H1 (cell line): ENCODE measurements around the gene TLL1. TPM values are rescaled to one million over a fixed set of nuclear protein-coding genes. Genes with fewer than 3 reads are reported as not detected.

Experiments
- CTCF ChIA-PET: fragments of 300-600 bp; sonication (Branson Sonifier 250); formaldehyde crosslinking; loops from one replicate; lab custom pipeline; 2021; ENCODE audit not compliant: partially characterized antibody; lab: Charles Lee
- POLR2A ChIA-PET: fragments of 300-600 bp; sonication (Branson Sonifier 250); formaldehyde crosslinking; loops from one replicate; lab custom pipeline; 2021; ENCODE audit warnings: inconsistent platforms; ENCODE audit not compliant: partially characterized antibody; lab: Charles Lee
- DNase-seq, 2 experiments: peaks; one replicate each; pipeline versions ENCODE4 v3.0.0 to v3.0.0-alpha.2; 2010 to 2022; ENCODE audit warnings: low spot score in 2 of 2, low read depth in 1 of 2, mixed read lengths in 1 of 2
- FAIRE-seq: peaks from 2 replicates; lab custom pipeline; 2011; peaks lifted over from hg19 to GRCh38; lab: Jason Lieb, UNC
- H2AFZ ChIP-seq: 2 replicates; pipeline ENCODE4 v1.8.1; 2012; ENCODE audit warnings: low read length, inconsistent platforms
- H2AK5ac ChIP-seq: 2 replicates; pipeline ENCODE4 v1.6.1; 2013; ENCODE audit warnings: low read depth, low read length
- H2BK120ac ChIP-seq: replicated peaks from 2 replicates; pipeline ENCODE3; 2013; ENCODE audit warnings: low read depth, low read length, inconsistent platforms
- H2BK12ac ChIP-seq: 2 replicates; pipeline ENCODE4 v1.6.1; 2013; ENCODE audit warnings: low read depth, low read length
- H2BK15ac ChIP-seq: 2 replicates; pipeline ENCODE4 v1.6.1; 2013; ENCODE audit warnings: low read length
- H2BK20ac ChIP-seq: 2 replicates; pipeline ENCODE4 v1.6.1; 2013; ENCODE audit warnings: low read length
- H2BK5ac ChIP-seq: 2 replicates; pipeline ENCODE4 v1.6.1; 2013; ENCODE audit warnings: low read depth, low read length
- H3K14ac ChIP-seq: 2 replicates; pipeline ENCODE4 v1.6.1; 2013; ENCODE audit warnings: inconsistent platforms; ENCODE audit not compliant: insufficient read length
- H3K18ac ChIP-seq: 2 replicates; pipeline ENCODE4 v1.6.1; 2013; ENCODE audit warnings: low read length; ENCODE audit errors: extremely low read depth
- H3K23ac ChIP-seq: 2 replicates; pipeline ENCODE4 v1.6.1; 2013; ENCODE audit warnings: inconsistent platforms; ENCODE audit not compliant: insufficient read length
- H3K23me2 ChIP-seq: 2 replicates; pipeline ENCODE4 v1.6.1; 2013; ENCODE audit warnings: low read depth, low read length
- H3K27ac ChIP-seq: 2 replicates; pipeline ENCODE4 v1.6.1; 2011; ENCODE audit warnings: low read depth, low read length, inconsistent platforms
- H3K27me3 ChIP-seq, 4 experiments: replicated peaks in 1 of 4; 1 replicate in 1 of 4; 2 replicates in 3 of 4; pipeline versions ENCODE4 v1.6.1 to v1.8.1; 2011 to 2013; ENCODE audit warnings: low read length in 3 of 4, mild to moderate bottlenecking in 3 of 4, inconsistent platforms in 2 of 4, mixed read lengths in 2 of 4, moderate library complexity in 1 of 4; ENCODE audit not compliant: control insufficient read depth in 3 of 4, insufficient read depth in 3 of 4; ENCODE audit errors: extremely low read depth in 1 of 4
- H3K36me3 ChIP-seq, 4 experiments: 2 replicates each; pipeline versions ENCODE4 v1.6.1 to v1.8.1; 2011 to 2013; ENCODE audit warnings: mild to moderate bottlenecking in 4 of 4, low read length in 3 of 4, moderate library complexity in 2 of 4, control low read depth in 1 of 4, inconsistent platforms in 1 of 4; ENCODE audit not compliant: insufficient read depth in 4 of 4, control insufficient read depth in 2 of 4
- H3K4ac ChIP-seq: replicated peaks from 2 replicates; pipeline ENCODE3; 2013; ENCODE audit warnings: low read length, low read depth, mixed read lengths, inconsistent platforms; ENCODE audit not compliant: insufficient read length
- H3K4me1 ChIP-seq, 4 experiments: replicated peaks in 1 of 4; 1 replicate in 1 of 4; 2 replicates in 3 of 4; pipeline versions ENCODE4 v1.6.1 to v1.8.1; 2011 to 2013; ENCODE audit warnings: low read length in 3 of 4, inconsistent platforms in 2 of 4, mixed read lengths in 1 of 4; ENCODE audit not compliant: insufficient read depth in 4 of 4, control insufficient read depth in 3 of 4
- H3K4me2 ChIP-seq, 2 experiments: 2 replicates each; pipeline versions ENCODE4 v1.6.1 to v1.8.1; 2011 to 2013; ENCODE audit warnings: low read depth in 2 of 2, low read length in 2 of 2, control low read depth in 1 of 2, inconsistent platforms in 1 of 2, mild to moderate bottlenecking in 1 of 2; ENCODE audit not compliant: insufficient read depth in 1 of 2
- H3K4me3 ChIP-seq, 4 experiments: fragments of 200-600, 300-600 bp in 1 of 4; sonication (generic), shearing (Covaris generic), sonication (Bioruptor Twin) in 1 of 4; 2 replicates each; pipeline versions ENCODE4 v1.5.1 to v1.8.1; 2011 to 2016; ENCODE audit warnings: low read length in 4 of 4, low read depth in 3 of 4, control low read depth in 2 of 4, inconsistent platforms in 2 of 4, mild to moderate bottlenecking in 2 of 4, mixed read lengths in 1 of 4, moderate library complexity in 1 of 4; ENCODE audit not compliant: insufficient read depth in 2 of 4; ENCODE audit errors: extremely low read depth in 1 of 4
- H3K56ac ChIP-seq: replicated peaks from 2 replicates; pipeline ENCODE3; 2013; ENCODE audit warnings: low read depth, mild to moderate bottlenecking, mixed read lengths, low read length, inconsistent platforms; ENCODE audit not compliant: insufficient read length
- H3K79me1 ChIP-seq: 2 replicates; pipeline ENCODE4 v1.6.1; 2013; ENCODE audit warnings: low read depth, low read length, control low read depth
- H3K79me2 ChIP-seq, 2 experiments: 2 replicates each; pipeline versions ENCODE4 v1.6.1 to v1.8.1; 2012 to 2013; ENCODE audit warnings: low read length in 2 of 2, mild to moderate bottlenecking in 2 of 2, inconsistent platforms in 1 of 2; ENCODE audit not compliant: insufficient read depth in 2 of 2, control insufficient read depth in 1 of 2
- H3K9ac ChIP-seq, 4 experiments: replicated peaks in 1 of 4; 1 replicate in 1 of 4; 2 replicates in 3 of 4; pipeline versions ENCODE4 v1.6.1 to v1.8.1; 2011 to 2013; ENCODE audit warnings: low read depth in 3 of 4, low read length in 3 of 4, control low read depth in 2 of 4, mild to moderate bottlenecking in 2 of 4, moderate library complexity in 2 of 4, inconsistent platforms in 1 of 4; ENCODE audit errors: extremely low read depth in 1 of 4
- H3K9me3 ChIP-seq, 2 experiments: 2 replicates each; pipeline versions ENCODE4 v1.6.1 to v1.8.1; 2012 to 2013; ENCODE audit warnings: mild to moderate bottlenecking in 2 of 2, moderate library complexity in 2 of 2, control low read depth in 1 of 2, inconsistent platforms in 1 of 2, low read depth in 1 of 2, low read length in 1 of 2, mixed read lengths in 1 of 2; ENCODE audit not compliant: insufficient read depth in 2 of 2
- H4K20me1 ChIP-seq, 2 experiments: replicated peaks in 1 of 2; 2 replicates each; pipeline versions ENCODE3 to v1.8.1; 2011 to 2013; ENCODE audit warnings: inconsistent platforms in 2 of 2, low read length in 2 of 2, mild to moderate bottlenecking in 1 of 2; ENCODE audit not compliant: insufficient read depth in 2 of 2, control insufficient read depth in 1 of 2
- H4K5ac ChIP-seq: 2 replicates; pipeline ENCODE4 v1.6.1; 2013; ENCODE audit warnings: low read length, low read depth, mixed read lengths, inconsistent platforms; ENCODE audit not compliant: insufficient read length
- H4K8ac ChIP-seq: 2 replicates; pipeline ENCODE4 v1.8.0; 2013; ENCODE audit warnings: mild to moderate bottlenecking, moderate library complexity, low read length, inconsistent platforms; ENCODE audit not compliant: insufficient read depth; ENCODE audit errors: extremely low read depth
- H4K91ac ChIP-seq: replicated peaks from 2 replicates; pipeline ENCODE3; 2013; ENCODE audit warnings: low read length, mixed read lengths, inconsistent platforms; ENCODE audit not compliant: insufficient read length
- ATF2 ChIP-seq: IDR thresholded peaks from 2 replicates; pipeline ENCODE4 v1.6.1; 2012; ENCODE audit warnings: low read length, inconsistent platforms
- BACH1 ChIP-seq: IDR thresholded peaks from 2 replicates; pipeline ENCODE4 v1.6.1; 2012; ENCODE audit warnings: low read length, improper control_type of control experiment
- CBX5 ChIP-seq: fragments of 300-800, 300-1000 bp; sonication (generic); IDR thresholded peaks from 2 replicates; pipeline ENCODE4 v1.7.1; 2016; ENCODE audit warnings: antibody characterized with exemption, low read length, low read depth
- CBX8 ChIP-seq: fragments of 300-800, 300-1000 bp; sonication (generic); IDR thresholded peaks from 2 replicates; pipeline ENCODE4 v1.7.1; 2016; ENCODE audit warnings: low read depth, low read length, borderline replicate concordance
- EZH2 ChIP-seq: fragments of 200-600 bp; sonication (generic); IDR thresholded peaks from 2 replicates; pipeline ENCODE4 v1.7.1; 2012; ENCODE audit warnings: low read depth, mild to moderate bottlenecking, moderate library complexity, low read length, inconsistent platforms; ENCODE audit not compliant: severe bottlenecking
- GABPA ChIP-seq: IDR thresholded peaks from 2 replicates; pipeline ENCODE4 v1.6.1; 2011; ENCODE audit warnings: mild to moderate bottlenecking, low read length, moderate library complexity, borderline replicate concordance; ENCODE audit not compliant: insufficient read depth
- JUND ChIP-seq: IDR thresholded peaks from 2 replicates; pipeline ENCODE4 v1.6.1; 2011; ENCODE audit warnings: mild to moderate bottlenecking, improper control_type of control experiment, low read length
- MAX ChIP-seq: IDR thresholded peaks from 2 replicates; pipeline ENCODE4 v1.6.1; 2012; ENCODE audit warnings: inconsistent platforms
- RBBP5 ChIP-seq: IDR thresholded peaks from 2 replicates; pipeline ENCODE4 v1.7.1; 2012; ENCODE audit warnings: low read depth, mild to moderate bottlenecking, inconsistent platforms, low read length, moderate library complexity, borderline replicate concordance
- RFX5 ChIP-seq: IDR thresholded peaks from 2 replicates; pipeline ENCODE4 v1.6.1; 2011; ENCODE audit warnings: low read depth, low read length, improper control_type of control experiment, borderline replicate concordance
- RXRA ChIP-seq: IDR thresholded peaks from 2 replicates; pipeline ENCODE4 v1.6.1; 2011; ENCODE audit warnings: low read depth, mild to moderate bottlenecking, low read length, moderate library complexity; ENCODE audit not compliant: insufficient read depth
- SAP30 ChIP-seq: fragments of 300-600 bp; sonication (generic); IDR thresholded peaks from 2 replicates; pipeline ENCODE4 v1.7.1; 2012; ENCODE audit warnings: low read length, moderate library complexity, mild to moderate bottlenecking, inconsistent platforms; ENCODE audit not compliant: insufficient read depth, insufficient replicate concordance
- SP2 ChIP-seq: IDR thresholded peaks from 2 replicates; pipeline ENCODE4 v1.6.1; 2012; ENCODE audit warnings: mild to moderate bottlenecking, low read length, inconsistent platforms
- WGBS, 2 experiments: shearing (Covaris generic) in 1 of 2; methylation state at CpG; one replicate each; pipeline versions ENCODE4 v1.1.6 to v1.1.7; 2013 to 2015; ENCODE audit warnings: low lambda C conversion rate in 2 of 2, mixed read lengths in 2 of 2, inconsistent platforms in 1 of 2, low coverage in 1 of 2, missing lambda C conversion rate in 1 of 2; ENCODE audit not compliant: insufficient replicate concordance in 2 of 2, insufficient coverage in 1 of 2, insufficient read length in 1 of 2; ENCODE audit errors: extremely low coverage in 1 of 2, missing lambda C conversion rate in 1 of 2; 5-methylcytosine and 5-hydroxymethylcytosine counted together
- polyA plus RNA-seq, 7 experiments: library from polyadenylated mRNA; depleted of rRNA in 3 of 7; stranded (reverse) in 5 of 7; unstranded in 2 of 7; fragments of >200 nt in 5 of 7; fragments of 200-250 nt in 2 of 7; gene quantifications; 1 replicate in 5 of 7; 2 replicates in 1 of 7; 4 replicates in 1 of 7; pipeline versions ENCODE4 v1.2.1 to v1.2.3, GENCODE V29; 2011 to 2013; ENCODE audit warnings: missing spikeins in 2 of 7, mixed read lengths in 2 of 7
- total RNA-seq: library from RNA; stranded (reverse); fragmentation: NEBNext Ultra II Directional; extraction: Animal tissue kit (Norgen Biotek cat#: 25700); gene quantifications from 2 replicates; pipeline ENCODE4 v1.2.1, GENCODE V29; 2021

Gene TLL1
- total and polyA plus RNA-seq, 2 of the 8 experiments (the other 6 are each of a cell fraction or from before 2014, with no cell fraction given), result 0.18 to 1.1 TPM

GRCh38 chr4:165963621-165964020 lies 90.6 kb downstream of the TLL1 start:
- H2AFZ ChIP-seq, result no peak overlapping the region
- H2BK120ac ChIP-seq, result no peak overlapping the region
- ChIA-PET POLR2A (no interaction called here), CTCF (no interaction called here)
- no peak overlapping the region for H2BK5ac ChIP-seq
- 94% methylated on average over 2 of the region's 2 CpGs; no CpG with 5 or more reads in 1 of the 2 experiments for WGBS, 2 experiments
- H3K4ac ChIP-seq, result no peak overlapping the region
- H4K91ac ChIP-seq, result no peak overlapping the region
- no peak overlapping the region for H2AK5ac ChIP-seq
- H3K9ac ChIP-seq, result no peak overlapping the region
- H3K4me1 ChIP-seq, result no peaks in the 10 kb centered on the region
- H3K4me3 ChIP-seq, result no peak overlapping the region
- H3K79me1 ChIP-seq, result no peaks in the 10 kb centered on the region
- H3K79me2 ChIP-seq, result no peaks in the 10 kb centered on the region
- DNase-seq (no peak), FAIRE-seq (no peak)
- H3K4me2 ChIP-seq, result no peak overlapping the region
- H4K5ac ChIP-seq, result no peak overlapping the region
- peaks cover 3 to 6% of the 10 kb centered on the region in 2 experiments; a peak in 1 of 4 replicates for H3K9me3 ChIP-seq
- no peaks in the 10 kb centered on the region for H3K36me3 ChIP-seq
- no peaks in the 10 kb centered on the region for H3K27me3 ChIP-seq
- H3K14ac ChIP-seq, result no peak overlapping the region
- no peak overlapping the region for H3K23ac ChIP-seq
- H2BK15ac ChIP-seq, result no peak overlapping the region
- no peak overlapping the region for H3K27ac ChIP-seq
- H3K23me2 ChIP-seq, result no peaks in the 10 kb centered on the region
- no peak overlapping the region for H3K18ac ChIP-seq
- no peak overlapping the region for H4K8ac ChIP-seq
- H4K20me1 ChIP-seq, result no peaks in the 10 kb centered on the region
- no peak overlapping the region for H3K56ac ChIP-seq
- H2BK12ac ChIP-seq, result no peak overlapping the region
- no peak overlapping the region for H2BK20ac ChIP-seq
- TF ChIP-seq RFX5 (no peak), JUND (no peak), RBBP5 (no peak), CBX5 (no peak), RXRA (no peak), SAP30 (no peak), EZH2 (no peak), BACH1 (no peak), CBX8 (no peak), MAX (no peak), ATF2 (no peak), GABPA (no peak), SP2 (no peak)
